Panc1 (cell line): ENCODE measurements around the gene PJA2. TPM values are rescaled to one million over a fixed set of nuclear protein-coding genes. Genes with fewer than 3 reads are reported as not detected.
"Not testable (repeated sequence)": the region's sequence is repeated elsewhere in the genome, so short reads cannot be mapped to it uniquely, and the experiment has no call there.

Experiments
- ATAC-seq: fragments of 200-7000 bp; cut with Tn5 transposase; 2 replicates; pipeline ENCODE4 v1.9.1; 2020; ENCODE audit warnings: mild to moderate bottlenecking, moderate library complexity
- BruUV-seq: library from RNA; stranded (reverse); fragments of 400-500 nt; replicated peaks from 2 replicates; lab custom pipeline; 2021; lab: Mats Ljungman, UMichigan
- CTCF ChIA-PET: fragments of 300-600 bp; sonication (Branson Sonifier 250); formaldehyde crosslinking; loops from one replicate; lab custom pipeline; 2022; ENCODE audit warnings: antibody characterized with exemption; lab: Charles Lee
- POLR2A ChIA-PET: fragments of 300-600 bp; sonication (Branson Sonifier 250); formaldehyde crosslinking; loops from one replicate; lab custom pipeline; 2022; ENCODE audit warnings: antibody characterized with exemption; lab: Charles Lee
- DNase-seq: peaks from one replicate; pipeline ENCODE4 v3.0.0-alpha.2; 2010; ENCODE audit warnings: low read depth, low spot score
- H3K27ac ChIP-seq: 2 replicates; pipeline ENCODE4 v1.5.1; 2011; ENCODE audit warnings: mild to moderate bottlenecking, low read length, inconsistent platforms
- H3K27me3 ChIP-seq: fragments of 200-500 bp; sonication (Bioruptor generic); 2 replicates; pipeline ENCODE4 v1.6.0; 2014; ENCODE audit warnings: low read length, inconsistent platforms; ENCODE audit not compliant: control insufficient read depth, insufficient read depth
- H3K36me3 ChIP-seq: fragments of 200-500 bp; sonication (Bioruptor generic); 2 replicates; pipeline ENCODE4 v1.5.1; 2014; ENCODE audit warnings: inconsistent platforms, mild to moderate bottlenecking, low read length, moderate library complexity; ENCODE audit not compliant: control insufficient read depth, insufficient read depth
- H3K4me1 ChIP-seq: 2 replicates; pipeline ENCODE4 v1.5.1; 2011; ENCODE audit warnings: inconsistent platforms, mild to moderate bottlenecking, low read length, moderate library complexity; ENCODE audit not compliant: control insufficient read depth, insufficient read depth
- H3K4me3 ChIP-seq, 2 experiments: 2 replicates each; pipeline ENCODE4 v1.5.1; 2011 to 2012; ENCODE audit warnings: low read depth in 2 of 2, low read length in 2 of 2, mild to moderate bottlenecking in 2 of 2, inconsistent platforms in 1 of 2, moderate library complexity in 1 of 2
- H3K9me3 ChIP-seq: fragments of 200-500 bp; sonication (Bioruptor generic); 2 replicates; pipeline ENCODE4 v1.5.1; 2014; ENCODE audit warnings: low read depth, mild to moderate bottlenecking, inconsistent platforms, low read length, moderate library complexity; ENCODE audit not compliant: control insufficient read depth, insufficient read depth
- POLR2AphosphoS5 ChIP-seq: IDR thresholded peaks from 2 replicates; pipeline ENCODE4 v1.6.1; 2012; ENCODE audit warnings: mild to moderate bottlenecking, low read depth, low read length, moderate library complexity
- REST ChIP-seq, 2 experiments: IDR thresholded peaks; 2 replicates each; pipeline ENCODE4 v1.6.1; 2011 to 2012; ENCODE audit warnings: low read depth in 2 of 2, control low read depth in 1 of 2, low read length in 1 of 2, mild to moderate bottlenecking in 1 of 2, moderate library complexity in 1 of 2; ENCODE audit not compliant: insufficient read depth in 1 of 2
- SIN3A ChIP-seq: IDR thresholded peaks from 2 replicates; pipeline ENCODE4 v1.6.1; 2012; ENCODE audit warnings: low read depth, mild to moderate bottlenecking, low read length, moderate library complexity, borderline replicate concordance; ENCODE audit not compliant: insufficient read depth
- TCF7L2 ChIP-seq: IDR thresholded peaks from 2 replicates; pipeline ENCODE4 v1.6.1; 2011; ENCODE audit warnings: mild to moderate bottlenecking, low read depth, low read length, inconsistent platforms
- in situ Hi-C: cut with HindIII; loops from 2 replicates; pipeline ENCODE4 v1.10.0; 2016; ENCODE audit warnings: low sequenced_read_pairs, low pct_unique_long_range_greater_than_20kb
- intact Hi-C: fragments of 100-400 bp; cut with micrococcal nuclease; formaldehyde crosslinking; loops from one replicate; pipeline ENCODE4 v1.10.0; 2022; ENCODE audit not compliant: unreplicated experiment
- total RNA-seq: library from RNA; stranded (reverse); gene quantifications from one replicate; pipeline ENCODE4 v1.2.1, GENCODE V29; 2021; ENCODE audit not compliant: unreplicated experiment
- TF ChIP-seq, protein P1 (sequence below): fragments of 450-650 bp; IDR thresholded peaks from 2 replicates; pipeline ENCODE4 v1.5.1; 2017; ENCODE audit warnings: mild to moderate bottlenecking

Gene PJA2
- total RNA-seq, 1 experiment from 2014 or later: 33.6 TPM

DNA sequence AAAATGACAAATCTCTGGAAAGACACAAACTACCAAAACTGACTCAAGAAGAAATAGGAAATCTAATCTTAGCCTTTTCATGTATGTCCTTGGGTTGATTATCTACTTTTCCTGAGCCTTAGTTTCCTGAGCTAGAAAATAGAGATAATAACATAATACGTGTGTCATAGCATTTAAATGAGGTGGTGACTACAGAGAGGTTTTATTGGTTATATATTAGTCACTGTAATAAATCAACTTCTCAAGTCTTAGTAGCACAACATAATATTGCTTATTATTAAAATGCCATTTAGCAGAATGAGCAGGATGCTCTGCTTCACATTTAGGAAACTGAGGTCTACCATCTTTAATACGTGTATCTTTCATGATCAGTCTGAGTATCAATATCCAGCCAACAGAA, 7.1 kb upstream of the PJA2 start:
- H3K4me1 ChIP-seq: no peaks in the 10 kb centered on the region
- H3K9me3 ChIP-seq: no peaks in the 10 kb centered on the region
- no peak for ATAC-seq

GRCh38 chr5:109413921-109414461, 4.2 kb upstream of the PJA2 start:
- H3K4me1 ChIP-seq, H3K4me3 ChIP-seq, H3K9me3 ChIP-seq, POLR2A ChIA-PET, H3K27me3 ChIP-seq, ATAC-seq, H3K36me3 ChIP-seq, BruUV-seq, DNase-seq, H3K27ac ChIP-seq, intact Hi-C loops, in situ Hi-C loops: not testable (repeated sequence)
- CTCF ChIA-PET: interaction anchor here (0.6 kb wide), 1 partner anchor 16 kb away, joined by 5 read pairs; no protein-coding TSS in a partner anchor

More for the DNA sequence above, 7.1 kb upstream of the PJA2 start:
- intact Hi-C loops: no loop called here
- in situ Hi-C loops: no loop called here
- no peak for DNase-seq
- H3K4me3 ChIP-seq: no peak overlapping the region
- H3K27me3 ChIP-seq: no peaks in the 10 kb centered on the region; the same call in 1 of the 2 replicates
- H3K27ac ChIP-seq: no peak overlapping the region
- TF ChIP-seq TCF7L2 (no peak), REST (IDR thresholded peaks at IDR 0.05; ENCODE audit: insufficient read depth in 1 of 2, low read depth in 2 of 2, low read length in 1 of 2) (no peak), SIN3A (no peak), POLR2AphosphoS5 (no peak)
- TF ChIP-seq, protein P1, sequence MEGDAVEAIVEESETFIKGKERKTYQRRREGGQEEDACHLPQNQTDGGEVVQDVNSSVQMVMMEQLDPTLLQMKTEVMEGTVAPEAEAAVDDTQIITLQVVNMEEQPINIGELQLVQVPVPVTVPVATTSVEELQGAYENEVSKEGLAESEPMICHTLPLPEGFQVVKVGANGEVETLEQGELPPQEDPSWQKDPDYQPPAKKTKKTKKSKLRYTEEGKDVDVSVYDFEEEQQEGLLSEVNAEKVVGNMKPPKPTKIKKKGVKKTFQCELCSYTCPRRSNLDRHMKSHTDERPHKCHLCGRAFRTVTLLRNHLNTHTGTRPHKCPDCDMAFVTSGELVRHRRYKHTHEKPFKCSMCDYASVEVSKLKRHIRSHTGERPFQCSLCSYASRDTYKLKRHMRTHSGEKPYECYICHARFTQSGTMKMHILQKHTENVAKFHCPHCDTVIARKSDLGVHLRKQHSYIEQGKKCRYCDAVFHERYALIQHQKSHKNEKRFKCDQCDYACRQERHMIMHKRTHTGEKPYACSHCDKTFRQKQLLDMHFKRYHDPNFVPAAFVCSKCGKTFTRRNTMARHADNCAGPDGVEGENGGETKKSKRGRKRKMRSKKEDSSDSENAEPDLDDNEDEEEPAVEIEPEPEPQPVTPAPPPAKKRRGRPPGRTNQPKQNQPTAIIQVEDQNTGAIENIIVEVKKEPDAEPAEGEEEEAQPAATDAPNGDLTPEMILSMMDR: no peak
- ChIA-PET CTCF (no interaction called here), POLR2A (no interaction called here)
- no TSS peak for BruUV-seq
- H3K36me3 ChIP-seq: no peaks in the 10 kb centered on the region

GRCh38 chr5:109413458-109413857, 3.7 kb upstream of the PJA2 start:
- Histone ChIP-seq H3K27me3 (no peaks in the 10 kb centered on the region; the same call in 1 of the 2 replicates), H3K4me3 (no peak overlapping the region), H3K36me3 (no peaks in the 10 kb centered on the region), H3K4me1 (peaks cover 9% of the 10 kb centered on the region), H3K27ac (no peak overlapping the region), H3K9me3 (no peaks in the 10 kb centered on the region)
- in situ Hi-C loops (no loop called here), intact Hi-C loops (no loop called here)
- ChIA-PET CTCF (interaction anchor here (0.6 kb wide), 1 partner anchor 17 kb away, joined by 5 read pairs; no protein-coding TSS in a partner anchor), POLR2A (no interaction called here)
- DNase-seq (no peak), ATAC-seq (no peak)
- TF ChIP-seq, protein P1: no peak
- TF ChIP-seq TCF7L2 (no peak), SIN3A (no peak), REST (IDR thresholded peaks at IDR 0.05; ENCODE audit: insufficient read depth in 1 of 2, low read depth in 2 of 2, low read length in 1 of 2) (no peak), POLR2AphosphoS5 (no peak)
- BruUV-seq: no TSS peak
